Parathyroid adenoma (tissue), 2 donors: Measurements from ENCODE around the gene NPAS2.

Experiments
- H2AFZ ChIP-seq: fragments of 300-600 bp; sonication (generic); one replicate; pipeline ENCODE4 v1.7.0; 2017; ENCODE audit warnings: antibody characterized with exemption, mild to moderate bottlenecking
- H3K27ac ChIP-seq: fragments of 300-600 bp; sonication (generic); one replicate; pipeline ENCODE4 v1.7.0; 2017
- H3K27me3 ChIP-seq: fragments of 300-600 bp; sonication (generic); one replicate; pipeline ENCODE4 v1.7.0; 2017; ENCODE audit warnings: low read length; ENCODE audit not compliant: control insufficient read depth, insufficient read depth
- H3K36me3 ChIP-seq: fragments of 300-600 bp; sonication (generic); one replicate; pipeline ENCODE4 v1.7.0; 2017; ENCODE audit warnings: low read length; ENCODE audit not compliant: control insufficient read depth, insufficient read depth
- H3K4me1 ChIP-seq: fragments of 300-600 bp; sonication (generic); one replicate; pipeline ENCODE4 v1.7.0; 2017; ENCODE audit warnings: control low read depth
- H3K4me2 ChIP-seq: fragments of 300-600 bp; sonication (generic); one replicate; pipeline ENCODE4 v1.7.0; 2017; ENCODE audit warnings: low read length
- H3K4me3 ChIP-seq: fragments of 300-600 bp; sonication (generic); one replicate; pipeline ENCODE4 v1.7.0; 2017; ENCODE audit warnings: low read depth, low read length
- H3K79me2 ChIP-seq: fragments of 300-600 bp; sonication (generic); one replicate; pipeline ENCODE4 v1.7.0; 2017; ENCODE audit warnings: control low read depth
- H3K9ac ChIP-seq: fragments of 300-600 bp; sonication (generic); one replicate; pipeline ENCODE4 v1.7.0; 2017; ENCODE audit warnings: mild to moderate bottlenecking
- H3K9me3 ChIP-seq: fragments of 300-600 bp; sonication (generic); one replicate; pipeline ENCODE4 v1.7.0; 2017; ENCODE audit warnings: low read length; ENCODE audit not compliant: control insufficient read depth
- TF ChIP-seq, protein P1 (sequence below): fragments of 300-600 bp; sonication (generic); IDR thresholded peaks from one replicate; pipeline ENCODE4 v1.7.0; 2017; ENCODE audit warnings: antibody characterized with exemption, mild to moderate bottlenecking
- donor health status: primary hyperparathyroidism.

Gene NPAS2

GRCh38 chr2:100924122-100924519 lies 104.2 kb downstream of the NPAS2 start:
- Histone ChIP-seq H3K36me3 (no peaks in the 10 kb centered on the region), H3K4me1 (no peaks in the 10 kb centered on the region), H3K9me3 (no peaks in the 10 kb centered on the region), H3K27me3 (no peaks in the 10 kb centered on the region), H2AFZ (no peak overlapping the region), H3K4me2 (no peak overlapping the region), H3K4me3 (no peak overlapping the region), H3K79me2 (no peaks in the 10 kb centered on the region), H3K27ac (no peak overlapping the region), H3K9ac (no peak overlapping the region)
- TF ChIP-seq, protein P1, sequence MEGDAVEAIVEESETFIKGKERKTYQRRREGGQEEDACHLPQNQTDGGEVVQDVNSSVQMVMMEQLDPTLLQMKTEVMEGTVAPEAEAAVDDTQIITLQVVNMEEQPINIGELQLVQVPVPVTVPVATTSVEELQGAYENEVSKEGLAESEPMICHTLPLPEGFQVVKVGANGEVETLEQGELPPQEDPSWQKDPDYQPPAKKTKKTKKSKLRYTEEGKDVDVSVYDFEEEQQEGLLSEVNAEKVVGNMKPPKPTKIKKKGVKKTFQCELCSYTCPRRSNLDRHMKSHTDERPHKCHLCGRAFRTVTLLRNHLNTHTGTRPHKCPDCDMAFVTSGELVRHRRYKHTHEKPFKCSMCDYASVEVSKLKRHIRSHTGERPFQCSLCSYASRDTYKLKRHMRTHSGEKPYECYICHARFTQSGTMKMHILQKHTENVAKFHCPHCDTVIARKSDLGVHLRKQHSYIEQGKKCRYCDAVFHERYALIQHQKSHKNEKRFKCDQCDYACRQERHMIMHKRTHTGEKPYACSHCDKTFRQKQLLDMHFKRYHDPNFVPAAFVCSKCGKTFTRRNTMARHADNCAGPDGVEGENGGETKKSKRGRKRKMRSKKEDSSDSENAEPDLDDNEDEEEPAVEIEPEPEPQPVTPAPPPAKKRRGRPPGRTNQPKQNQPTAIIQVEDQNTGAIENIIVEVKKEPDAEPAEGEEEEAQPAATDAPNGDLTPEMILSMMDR = no peak

GRCh38 chr2:100924520-100925451 lies 104.8 kb downstream of the NPAS2 start:
- H3K9me3 ChIP-seq = no peaks in the 10 kb centered on the region
- H3K27me3 ChIP-seq = no peaks in the 10 kb centered on the region
- H3K4me1 ChIP-seq = no peaks in the 10 kb centered on the region
- H3K27ac ChIP-seq = peak overlapping the region; percentile 15
- TF ChIP-seq, protein P1 = no peak
- no peak overlapping the region for H2AFZ ChIP-seq
- no peaks in the 10 kb centered on the region for H3K79me2 ChIP-seq
- no peak overlapping the region for H3K4me3 ChIP-seq
- H3K36me3 ChIP-seq = no peaks in the 10 kb centered on the region
- no peak overlapping the region for H3K4me2 ChIP-seq
- no peak overlapping the region for H3K9ac ChIP-seq

DNA sequence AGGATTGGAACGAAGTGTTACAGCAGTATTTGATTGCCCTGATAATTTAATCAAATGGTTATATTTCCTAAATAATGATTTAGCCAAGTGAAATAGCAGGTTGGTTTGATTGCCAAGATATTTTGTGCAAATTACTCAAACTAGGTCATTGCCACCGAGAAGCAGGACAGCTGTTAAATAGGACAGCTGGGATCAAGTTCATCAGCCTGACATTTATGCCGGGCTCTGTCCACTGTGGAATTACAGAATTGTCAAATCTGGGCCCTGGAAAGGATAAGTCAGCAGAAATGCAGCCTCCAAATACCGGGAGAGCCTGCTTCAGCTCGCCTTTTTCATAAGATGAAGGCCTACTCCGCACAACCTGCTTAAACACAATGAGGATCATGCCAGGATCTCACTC lies 108.3 kb downstream of the NPAS2 start:
- Histone ChIP-seq H3K79me2 (no peaks in the 10 kb centered on the region), H3K9me3 (no peaks in the 10 kb centered on the region), H3K27ac (no peak overlapping the region), H2AFZ (no peak overlapping the region), H3K27me3 (no peaks in the 10 kb centered on the region), H3K4me2 (no peak overlapping the region), H3K4me3 (no peak overlapping the region), H3K9ac (no peak overlapping the region), H3K36me3 (no peaks in the 10 kb centered on the region), H3K4me1 (no peaks in the 10 kb centered on the region)
- TF ChIP-seq, protein P1 = no peak

DNA sequence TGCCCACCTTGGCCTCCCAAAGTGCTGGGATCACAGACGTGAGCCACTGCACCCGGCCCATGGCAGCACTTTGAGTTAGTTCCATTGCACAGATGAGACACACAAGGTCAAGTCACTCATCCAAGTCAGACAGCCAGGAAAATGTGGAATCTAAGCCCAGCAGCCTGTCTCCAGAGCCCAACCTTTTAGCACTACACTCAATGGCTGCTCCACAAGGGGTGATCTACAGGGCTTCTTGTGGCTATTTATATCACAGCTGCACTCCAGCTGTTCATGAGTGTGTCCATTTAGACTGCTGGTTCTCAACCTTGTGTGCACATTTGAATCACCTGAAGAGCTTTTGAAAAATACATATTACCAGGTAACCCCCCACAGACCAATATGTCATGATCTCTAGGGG lies 109.2 kb downstream of the NPAS2 start:
- H3K27ac ChIP-seq = no peak overlapping the region
- no peak overlapping the region for H3K4me2 ChIP-seq

More for the DNA sequence above, 109.2 kb downstream of the NPAS2 start:
- Histone ChIP-seq H2AFZ (no peak overlapping the region), H3K4me3 (no peak overlapping the region), H3K79me2 (no peaks in the 10 kb centered on the region), H3K9ac (no peak overlapping the region), H3K36me3 (no peaks in the 10 kb centered on the region), H3K9me3 (no peaks in the 10 kb centered on the region), H3K4me1 (no peaks in the 10 kb centered on the region), H3K27me3 (no peaks in the 10 kb centered on the region)
- TF ChIP-seq, protein P1 = no peak
